Measurements from ENCODE around the gene GPM6B.

Gene GPM6B

GRCh38 chrX:13816643-13817627 lies at the start of gene GPM6B:
TSS of gene GPM6B (minus strand) at chrX:13817093. CDS start at chrX:13816904, 189 bp downstream.
- no peak for DNase-seq

GRCh38 chrX:13864264-13864663 lies 47.4 kb upstream of the GPM6B start:
- DNase-seq = peak in 1 of 3 donors; percentile 4

GRCh38 chrX:13863324-13863723 lies 46.4 kb upstream of the GPM6B start:
- no peak for DNase-seq

- no peak for DNase-seq
These were observed 42.8 kb upstream of the GPM6B start for GRCh38 chrX:13859724-13860123.

GRCh38 chrX:13857804-13858203 lies 40.9 kb upstream of the GPM6B start:
- no peak for DNase-seq

- no peak for DNase-seq
These were observed 39.0 kb upstream of the GPM6B start for GRCh38 chrX:13855689-13856450.

GRCh38 chrX:13854003-13854402 lies 37.1 kb upstream of the GPM6B start:
- DNase-seq = no peak

- peak in 1 of 3 donors; percentile 9 for DNase-seq
These were observed 35.3 kb upstream of the GPM6B start for GRCh38 chrX:13852001-13852695.

- no peak for DNase-seq
These were observed 29.0 kb upstream of the GPM6B start for GRCh38 chrX:13845721-13846378.

GRCh38 chrX:13843150-13843721 lies 26.3 kb upstream of the GPM6B start:
- no peak for DNase-seq

GRCh38 chrX:13840121-13840520 lies 23.2 kb upstream of the GPM6B start:
- no peak for DNase-seq

- no peak for DNase-seq
These were observed 20.4 kb upstream of the GPM6B start for GRCh38 chrX:13837290-13837745.

- no peak for DNase-seq
These were observed 19.7 kb upstream of the GPM6B start for GRCh38 chrX:13836575-13836974.

GRCh38 chrX:13835825-13836224 lies 18.9 kb upstream of the GPM6B start:
- DNase-seq = no peak

GRCh38 chrX:13834355-13834754 lies 17.5 kb upstream of the GPM6B start:
- DNase-seq = no peak

- DNase-seq = no peak
These were observed 13.1 kb upstream of the GPM6B start for GRCh38 chrX:13829983-13830382.

GRCh38 chrX:13828392-13828791 lies 11.5 kb upstream of the GPM6B start:
- no peak for DNase-seq

- DNase-seq = no peak
These were observed 10.6 kb upstream of the GPM6B start for GRCh38 chrX:13827298-13828090.

- DNase-seq = no peak
These were observed 9.9 kb upstream of the GPM6B start for GRCh38 chrX:13826770-13827169.

GRCh38 chrX:13825178-13825762 lies 8.4 kb upstream of the GPM6B start:
- DNase-seq = no peak

- no peak for DNase-seq
These were observed 7.9 kb upstream of the GPM6B start for GRCh38 chrX:13824746-13825145.

Data from suppressor macrophage treated with lipopolysaccharide for 1 hour (primary cell).